ENCODE measurements around the gene SERPINB8.

SERPINB8 gene

GRCh38 chr18:63997041-63997440 lies 27.2 kb downstream of the SERPINB8 start:
- no peaks in the 10 kb centered on the region for H3K9me3 ChIP-seq

GRCh38 chr18:63997606-63998005 lies 27.7 kb downstream of the SERPINB8 start:
- no peak overlapping the region for H3K4me3 ChIP-seq (ENCODE audit: low read depth, low read length)
- H3K4me1 ChIP-seq = no peaks in the 10 kb centered on the region
- no peaks in the 10 kb centered on the region for H3K9me3 ChIP-seq
- no peak for DNase-seq
- H3K36me3 ChIP-seq = no peaks in the 10 kb centered on the region
- TF ChIP-seq CTCF (IDR thresholded peaks at IDR 0.05; ENCODE audit: low read depth, low read length) = no peak
- no peaks in the 10 kb centered on the region for H3K27me3 ChIP-seq

More at GRCh38 chr18:63997041-63997440, 27.2 kb downstream of the SERPINB8 start:
- Histone ChIP-seq H3K27me3 (no peaks in the 10 kb centered on the region), H3K4me3 (ENCODE audit: low read depth, low read length) (no peak overlapping the region), H3K4me1 (no peaks in the 10 kb centered on the region), H3K36me3 (no peaks in the 10 kb centered on the region)
- DNase-seq = no peak
- TF ChIP-seq CTCF (IDR thresholded peaks at IDR 0.05; ENCODE audit: low read depth, low read length) = no peak

GRCh38 chr18:63999871-64000270 lies 30.0 kb downstream of the SERPINB8 start:
- H3K36me3 ChIP-seq = no peaks in the 10 kb centered on the region
- H3K27me3 ChIP-seq = no peaks in the 10 kb centered on the region
- H3K4me3 ChIP-seq (ENCODE audit: low read depth, low read length) = no peak overlapping the region
- H3K9me3 ChIP-seq = no peaks in the 10 kb centered on the region
- no peaks in the 10 kb centered on the region for H3K4me1 ChIP-seq
- no peak for DNase-seq
- TF ChIP-seq CTCF (IDR thresholded peaks at IDR 0.05; ENCODE audit: low read depth, low read length) = no peak

GRCh38 chr18:64002581-64002980 lies 32.7 kb downstream of the SERPINB8 start:
- Histone ChIP-seq H3K36me3 (no peaks in the 10 kb centered on the region), H3K9me3 (no peaks in the 10 kb centered on the region), H3K4me1 (no peaks in the 10 kb centered on the region), H3K4me3 (ENCODE audit: low read depth, low read length) (no peak overlapping the region), H3K27me3 (no peaks in the 10 kb centered on the region)
- no peak for DNase-seq
- no peak for TF ChIP-seq CTCF (IDR thresholded peaks at IDR 0.05; ENCODE audit: low read depth, low read length)

GRCh38 chr18:64009305-64009704 lies 39.4 kb downstream of the SERPINB8 start:
- Histone ChIP-seq H3K4me3 (ENCODE audit: low read depth, low read length) (no peak overlapping the region), H3K36me3 (no peaks in the 10 kb centered on the region), H3K27me3 (no peaks in the 10 kb centered on the region), H3K4me1 (no peaks in the 10 kb centered on the region), H3K9me3 (no peaks in the 10 kb centered on the region)
- no peak for TF ChIP-seq CTCF (IDR thresholded peaks at IDR 0.05; ENCODE audit: low read depth, low read length)
- DNase-seq = no peak

- H3K4me3 ChIP-seq (ENCODE audit: low read depth, low read length) = no peak overlapping the region
- no peak for TF ChIP-seq CTCF (IDR thresholded peaks at IDR 0.05; ENCODE audit: low read depth, low read length)
- H3K36me3 ChIP-seq = no peaks in the 10 kb centered on the region
- no peaks in the 10 kb centered on the region for H3K27me3 ChIP-seq
- no peaks in the 10 kb centered on the region for H3K4me1 ChIP-seq
- DNase-seq = no peak
- no peaks in the 10 kb centered on the region for H3K9me3 ChIP-seq
These were observed 41.6 kb downstream of the SERPINB8 start for GRCh38 chr18:64011513-64011912.
